Measurements from ENCODE around the gene NWD2.

The NWD2 gene

DNA sequence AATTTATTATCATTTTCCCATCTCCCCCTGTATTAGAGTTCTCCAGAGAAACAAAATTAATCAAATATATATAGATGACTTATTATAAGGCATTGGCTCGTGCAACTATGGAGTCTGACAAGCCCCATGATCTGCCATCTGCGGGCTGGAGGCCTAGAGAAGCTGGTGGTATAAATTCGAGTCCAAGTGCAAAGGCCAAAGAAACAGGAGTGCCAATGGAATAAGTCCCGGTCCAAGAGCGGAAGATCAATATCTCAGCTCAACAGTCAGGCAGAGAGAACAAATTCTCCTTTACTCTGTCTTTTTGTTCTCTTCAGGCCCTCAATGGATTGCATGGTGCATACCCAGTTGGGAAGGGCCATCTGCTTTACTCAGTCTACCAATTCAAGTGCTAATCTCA lies 178.8 kb downstream of the NWD2 start:
- DNase-seq (ENCODE audit: low read depth), result no peak
- TF ChIP-seq, protein P1, sequence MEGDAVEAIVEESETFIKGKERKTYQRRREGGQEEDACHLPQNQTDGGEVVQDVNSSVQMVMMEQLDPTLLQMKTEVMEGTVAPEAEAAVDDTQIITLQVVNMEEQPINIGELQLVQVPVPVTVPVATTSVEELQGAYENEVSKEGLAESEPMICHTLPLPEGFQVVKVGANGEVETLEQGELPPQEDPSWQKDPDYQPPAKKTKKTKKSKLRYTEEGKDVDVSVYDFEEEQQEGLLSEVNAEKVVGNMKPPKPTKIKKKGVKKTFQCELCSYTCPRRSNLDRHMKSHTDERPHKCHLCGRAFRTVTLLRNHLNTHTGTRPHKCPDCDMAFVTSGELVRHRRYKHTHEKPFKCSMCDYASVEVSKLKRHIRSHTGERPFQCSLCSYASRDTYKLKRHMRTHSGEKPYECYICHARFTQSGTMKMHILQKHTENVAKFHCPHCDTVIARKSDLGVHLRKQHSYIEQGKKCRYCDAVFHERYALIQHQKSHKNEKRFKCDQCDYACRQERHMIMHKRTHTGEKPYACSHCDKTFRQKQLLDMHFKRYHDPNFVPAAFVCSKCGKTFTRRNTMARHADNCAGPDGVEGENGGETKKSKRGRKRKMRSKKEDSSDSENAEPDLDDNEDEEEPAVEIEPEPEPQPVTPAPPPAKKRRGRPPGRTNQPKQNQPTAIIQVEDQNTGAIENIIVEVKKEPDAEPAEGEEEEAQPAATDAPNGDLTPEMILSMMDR (IDR thresholded peaks at IDR 0.05; ENCODE audit: low read depth, low read length, missing control alignments), result no peak
- H3K4me3 ChIP-seq (ENCODE audit: low read depth, low read length), result no peak overlapping the region

DNA sequence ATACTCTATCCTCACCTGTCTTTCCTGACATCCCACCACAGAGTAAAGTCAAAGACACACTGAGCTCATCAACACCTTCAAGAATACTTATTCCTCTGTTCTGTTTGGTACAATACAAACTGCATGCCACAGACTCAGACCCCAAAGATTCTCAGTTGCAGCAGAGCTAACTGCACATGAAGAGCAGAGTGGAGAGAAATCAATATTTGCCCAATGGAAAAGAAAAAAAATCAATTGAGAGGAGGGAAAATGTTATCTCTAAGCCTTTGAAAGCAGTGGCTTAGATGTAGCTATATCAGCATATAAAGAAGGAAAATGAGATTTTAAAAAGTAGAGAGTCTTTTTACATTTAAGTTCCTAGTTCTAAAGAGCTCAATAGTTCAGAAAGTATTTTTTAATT lies 180.2 kb downstream of the NWD2 start:
- H3K4me3 ChIP-seq (ENCODE audit: low read depth, low read length), result no peak overlapping the region
- TF ChIP-seq, protein P1 (IDR thresholded peaks at IDR 0.05; ENCODE audit: low read depth, low read length, missing control alignments), result no peak
- no peak for DNase-seq (ENCODE audit: low read depth)

DNA sequence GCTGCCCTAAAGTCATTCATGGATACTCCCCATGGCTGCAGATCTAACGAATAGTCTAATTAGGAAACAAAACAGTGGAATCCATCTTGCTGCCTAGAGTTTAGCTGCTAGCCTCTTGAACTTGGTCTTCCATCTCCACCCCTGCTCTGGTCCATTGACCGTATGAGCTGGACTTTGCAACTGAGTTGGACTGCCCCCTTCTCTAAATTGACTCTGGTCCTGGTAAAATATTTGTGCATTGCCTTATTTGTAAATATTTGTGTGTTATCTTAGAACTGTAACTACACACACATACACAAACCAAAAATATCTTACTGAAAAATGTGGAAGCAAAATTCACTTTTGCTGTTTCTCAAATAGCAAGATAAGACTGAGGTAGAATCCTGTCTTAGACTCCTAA lies 181.3 kb downstream of the NWD2 start:
- H3K4me3 ChIP-seq (ENCODE audit: low read depth, low read length), result no peak overlapping the region
- TF ChIP-seq, protein P1 (IDR thresholded peaks at IDR 0.05; ENCODE audit: low read depth, low read length, missing control alignments), result no peak
- no peak for DNase-seq (ENCODE audit: low read depth)

DNA sequence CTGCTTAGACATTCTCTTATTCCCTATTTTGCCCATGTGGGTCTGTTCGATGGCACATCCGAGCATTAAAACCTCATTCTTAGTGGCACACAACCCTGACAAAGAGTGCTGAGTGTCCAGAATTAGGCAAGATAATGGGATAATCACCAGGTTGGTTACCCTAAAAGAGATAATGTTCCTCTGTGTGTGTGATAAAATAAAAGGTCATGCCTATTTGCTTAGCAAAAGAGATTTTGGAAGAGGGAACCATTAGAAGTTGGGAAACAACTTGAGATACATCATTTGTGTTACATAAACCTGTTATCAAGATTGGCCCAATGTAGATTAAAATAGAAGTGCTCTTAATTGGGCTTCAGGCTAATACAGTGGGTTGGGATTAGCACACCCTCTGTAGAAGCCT lies 182.7 kb downstream of the NWD2 start:
- no peak overlapping the region for H3K4me3 ChIP-seq (ENCODE audit: low read depth, low read length)
- TF ChIP-seq, protein P1 (IDR thresholded peaks at IDR 0.05; ENCODE audit: low read depth, low read length, missing control alignments), result no peak
- no peak for DNase-seq (ENCODE audit: low read depth)

DNA sequence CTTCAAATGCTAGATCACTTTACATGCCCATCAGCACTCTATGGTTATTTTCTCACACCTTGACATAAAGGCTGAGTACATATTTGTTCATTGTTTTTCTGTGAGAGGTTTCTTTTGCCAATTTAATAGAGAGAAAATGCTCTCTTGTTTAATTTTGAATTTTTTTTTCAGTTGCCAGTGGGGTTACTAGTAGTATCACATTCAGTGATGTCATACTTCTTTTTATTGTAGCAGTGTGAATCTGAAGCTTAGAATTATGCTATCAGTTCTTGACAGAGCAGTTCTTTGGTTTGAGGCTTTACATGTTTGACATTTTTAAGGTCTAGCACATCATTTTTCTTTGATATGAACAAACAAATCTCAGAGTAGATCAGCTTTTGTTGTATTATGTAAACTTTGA lies 185.4 kb downstream of the NWD2 start:
- no peak overlapping the region for H3K4me3 ChIP-seq (ENCODE audit: low read depth, low read length)
- TF ChIP-seq, protein P1 (IDR thresholded peaks at IDR 0.05; ENCODE audit: low read depth, low read length, missing control alignments), result no peak
- no peak for DNase-seq (ENCODE audit: low read depth)

DNA sequence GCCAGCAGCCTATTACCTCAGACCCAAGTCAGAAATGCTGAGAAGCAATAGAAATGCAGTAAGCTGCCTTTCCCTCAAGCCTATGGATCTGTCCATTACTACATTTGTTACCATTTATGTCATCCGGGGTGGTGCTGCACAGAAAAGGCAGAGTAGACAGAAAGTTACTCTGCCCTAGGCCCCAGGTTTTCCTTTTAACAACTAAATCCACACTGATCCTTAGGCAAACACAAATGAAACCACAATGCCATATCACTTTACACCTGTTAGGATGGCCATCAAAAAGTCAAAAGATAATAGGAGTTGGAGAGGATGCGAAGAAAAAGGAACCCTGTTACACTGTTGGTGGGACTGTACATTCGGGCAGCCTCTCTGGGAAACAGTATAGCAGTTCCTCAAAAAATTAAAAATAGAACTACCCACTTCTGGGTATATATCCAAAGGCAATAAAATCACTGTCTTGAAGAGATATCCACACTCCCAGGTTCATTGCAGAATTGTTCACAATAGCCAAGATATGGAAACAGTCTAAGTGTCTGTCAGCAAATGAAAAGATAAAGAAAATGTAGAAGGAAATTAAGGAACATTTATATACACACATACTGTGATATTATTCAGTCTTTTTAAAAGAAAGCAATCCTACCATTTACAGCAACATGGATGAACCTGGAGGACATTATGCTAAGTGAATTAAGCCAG lies 186.3 kb downstream of the NWD2 start:
- H3K4me3 ChIP-seq (ENCODE audit: low read depth, low read length), result no peak overlapping the region
- TF ChIP-seq, protein P1 (IDR thresholded peaks at IDR 0.05; ENCODE audit: low read depth, low read length, missing control alignments), result no peak
- no peak for DNase-seq (ENCODE audit: low read depth)

DNA sequence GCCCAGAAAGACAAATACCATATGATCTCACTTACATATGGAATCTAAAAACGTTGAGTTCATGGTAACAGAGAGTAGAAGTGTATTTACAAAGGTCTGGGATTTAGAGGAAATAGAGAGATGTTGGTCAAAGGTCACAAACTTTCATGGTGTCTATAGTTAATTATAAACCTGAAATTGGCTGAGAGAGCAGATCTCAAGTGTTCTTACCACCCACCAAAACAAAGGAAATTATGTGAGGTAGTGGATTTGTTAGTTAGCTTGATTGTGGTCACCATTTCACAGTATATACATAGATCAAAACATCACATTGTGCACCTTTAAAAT lies 186.8 kb downstream of the NWD2 start:
- TF ChIP-seq, protein P1 (IDR thresholded peaks at IDR 0.05; ENCODE audit: low read depth, low read length, missing control alignments), result no peak
- H3K4me3 ChIP-seq (ENCODE audit: low read depth, low read length), result no peak overlapping the region
- no peak for DNase-seq (ENCODE audit: low read depth)

Data from GM12864 (cell line).